A673 (cell line): ENCODE results near the gene ETV4.

ENCODE experiments used
- EZH2 ChIP-seq: fragments of 200-600 bp; sonication (generic); IDR thresholded peaks from 2 replicates; pipeline ENCODE4 v1.6.1; 2017; ENCODE audit warnings: borderline replicate concordance, low read depth, mild to moderate bottlenecking, mixed read lengths, antibody characterized with exemption, low read length; ENCODE audit not compliant: poor library complexity, severe bottlenecking
- TF ChIP-seq, protein P1 (sequence below): fragments of 300-800, 200-600 bp; sonication (generic); conservative IDR thresholded peaks from 2 replicates; pipeline ENCODE4 v1.5.1; 2017; ENCODE audit warnings: low read depth, mild to moderate bottlenecking, antibody characterized with exemption, low read length, moderate library complexity, mixed read lengths

- TF ChIP-seq, protein P1, sequence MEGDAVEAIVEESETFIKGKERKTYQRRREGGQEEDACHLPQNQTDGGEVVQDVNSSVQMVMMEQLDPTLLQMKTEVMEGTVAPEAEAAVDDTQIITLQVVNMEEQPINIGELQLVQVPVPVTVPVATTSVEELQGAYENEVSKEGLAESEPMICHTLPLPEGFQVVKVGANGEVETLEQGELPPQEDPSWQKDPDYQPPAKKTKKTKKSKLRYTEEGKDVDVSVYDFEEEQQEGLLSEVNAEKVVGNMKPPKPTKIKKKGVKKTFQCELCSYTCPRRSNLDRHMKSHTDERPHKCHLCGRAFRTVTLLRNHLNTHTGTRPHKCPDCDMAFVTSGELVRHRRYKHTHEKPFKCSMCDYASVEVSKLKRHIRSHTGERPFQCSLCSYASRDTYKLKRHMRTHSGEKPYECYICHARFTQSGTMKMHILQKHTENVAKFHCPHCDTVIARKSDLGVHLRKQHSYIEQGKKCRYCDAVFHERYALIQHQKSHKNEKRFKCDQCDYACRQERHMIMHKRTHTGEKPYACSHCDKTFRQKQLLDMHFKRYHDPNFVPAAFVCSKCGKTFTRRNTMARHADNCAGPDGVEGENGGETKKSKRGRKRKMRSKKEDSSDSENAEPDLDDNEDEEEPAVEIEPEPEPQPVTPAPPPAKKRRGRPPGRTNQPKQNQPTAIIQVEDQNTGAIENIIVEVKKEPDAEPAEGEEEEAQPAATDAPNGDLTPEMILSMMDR: no peak
- no peak for TF ChIP-seq EZH2
These were observed 37.2 kb upstream of the ETV4 start for GRCh38 chr17:43583332-43583731.
